Stimulated activated CD8-positive, alpha-beta memory T cell treated with anti-CD3 and anti-CD28 coated beads, Interleukin-4, amount 100 ng/mL, for 1 hour (primary cell): Measurements from ENCODE around the gene XPR1.

Experiments used
- DNase-seq, 2 donors: peaks; one replicate each; pipeline ENCODE4 v3.0.0-alpha.2; 2020; ENCODE audit warnings: low read depth in 2 of 2, low spot score in 1 of 2

Gene XPR1

DNA sequence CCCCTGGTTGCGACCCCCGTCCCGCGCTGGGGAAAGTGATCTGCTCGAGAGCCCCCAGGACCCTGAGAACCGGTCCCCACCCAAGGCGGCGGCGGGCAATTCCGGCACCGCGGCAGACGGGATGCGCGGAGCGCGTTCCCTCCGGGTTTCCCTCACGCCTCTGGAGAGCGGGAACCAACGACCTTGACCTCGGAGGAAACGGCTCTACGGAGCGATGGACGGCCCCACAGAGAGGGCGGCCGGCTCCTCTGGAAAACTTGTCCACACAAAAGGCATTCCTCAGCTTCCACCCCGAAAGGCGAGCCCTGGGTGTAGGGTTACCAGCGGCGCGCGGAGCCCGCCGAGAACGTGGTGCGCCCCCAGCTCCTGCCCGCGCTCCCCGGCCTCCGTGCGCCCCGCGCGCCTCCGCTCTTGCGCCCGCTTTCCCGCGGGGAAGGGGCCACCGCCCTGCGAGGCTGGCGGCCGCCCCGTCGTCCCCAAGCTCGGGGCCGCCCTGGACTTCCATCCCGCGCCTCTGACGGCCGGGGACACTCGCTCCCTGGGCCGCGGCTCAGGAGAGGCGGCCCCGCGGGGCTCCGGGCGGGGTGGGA lies 280.5 kb downstream of the XPR1 start:
- no peak for DNase-seq

GRCh38 chr1:180912801-180913565 lies 281.2 kb downstream of the XPR1 start, which contains the start of gene KIAA1614:
Gene KIAA1614 (plus strand): TSS chr1:180912897. CDS start chr1:180913244, 347 bp downstream.
- no peak for DNase-seq

- DNase-seq: no peak
These were observed 283.7 kb downstream of the XPR1 start for GRCh38 chr1:180915426-180915965.

DNA sequence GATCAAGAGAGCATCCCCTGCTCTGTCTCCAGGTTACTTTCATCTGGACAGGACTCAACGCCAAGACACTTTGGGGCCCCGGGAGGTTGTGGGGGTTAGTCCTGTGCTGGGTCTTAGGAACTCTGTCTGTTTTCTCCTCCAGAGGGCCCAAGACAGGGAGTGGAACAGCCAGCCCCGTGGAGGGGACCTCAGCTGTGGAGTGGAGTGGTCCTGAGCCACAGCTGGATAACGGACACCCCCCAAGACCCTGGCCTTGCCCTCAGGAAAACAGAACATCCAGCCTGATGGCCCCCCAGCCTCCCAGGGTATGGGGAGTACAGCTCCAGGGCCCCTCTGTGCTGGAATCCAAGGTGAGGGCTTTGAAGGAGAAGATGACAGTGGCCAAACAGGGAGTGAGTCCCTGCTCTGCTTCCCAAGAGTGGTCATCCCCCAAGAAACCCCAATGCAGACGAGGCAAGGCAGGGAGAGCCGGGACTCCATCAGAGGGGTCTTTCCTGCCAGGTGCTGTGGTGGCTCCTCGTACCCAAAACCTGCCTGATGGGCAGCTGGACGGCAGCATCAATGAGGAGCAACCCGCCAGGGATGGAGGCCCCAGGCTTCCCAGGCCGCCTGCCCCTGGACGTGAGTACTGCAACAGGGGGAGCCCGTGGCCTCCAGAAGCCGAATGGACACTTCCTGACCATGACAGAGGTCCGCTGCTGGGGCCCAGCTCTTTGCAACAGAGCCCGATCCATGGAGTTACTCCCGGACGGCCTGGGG lies 284.4 kb downstream of the XPR1 start:
- DNase-seq: no peak

DNA sequence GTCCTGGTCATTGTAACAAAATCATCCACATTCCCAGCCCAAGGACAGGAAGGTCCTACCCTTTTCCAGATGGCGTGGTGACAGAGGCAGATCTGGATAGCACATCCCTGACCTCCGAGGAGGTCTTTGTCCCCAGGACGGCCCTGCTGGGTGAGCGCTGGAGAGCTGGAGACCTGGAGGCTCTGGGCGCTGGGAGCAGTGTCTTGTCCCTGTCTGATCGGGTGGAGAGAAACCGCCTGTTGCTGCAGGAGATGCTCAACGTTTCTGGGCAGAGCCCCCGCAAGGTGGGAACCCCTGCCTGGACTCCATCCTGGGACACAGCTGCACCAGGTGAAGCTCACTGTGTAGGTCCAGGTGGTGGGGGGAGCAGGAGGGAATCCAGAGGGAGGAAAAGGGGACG lies 284.9 kb downstream of the XPR1 start:
- DNase-seq: no peak

DNA sequence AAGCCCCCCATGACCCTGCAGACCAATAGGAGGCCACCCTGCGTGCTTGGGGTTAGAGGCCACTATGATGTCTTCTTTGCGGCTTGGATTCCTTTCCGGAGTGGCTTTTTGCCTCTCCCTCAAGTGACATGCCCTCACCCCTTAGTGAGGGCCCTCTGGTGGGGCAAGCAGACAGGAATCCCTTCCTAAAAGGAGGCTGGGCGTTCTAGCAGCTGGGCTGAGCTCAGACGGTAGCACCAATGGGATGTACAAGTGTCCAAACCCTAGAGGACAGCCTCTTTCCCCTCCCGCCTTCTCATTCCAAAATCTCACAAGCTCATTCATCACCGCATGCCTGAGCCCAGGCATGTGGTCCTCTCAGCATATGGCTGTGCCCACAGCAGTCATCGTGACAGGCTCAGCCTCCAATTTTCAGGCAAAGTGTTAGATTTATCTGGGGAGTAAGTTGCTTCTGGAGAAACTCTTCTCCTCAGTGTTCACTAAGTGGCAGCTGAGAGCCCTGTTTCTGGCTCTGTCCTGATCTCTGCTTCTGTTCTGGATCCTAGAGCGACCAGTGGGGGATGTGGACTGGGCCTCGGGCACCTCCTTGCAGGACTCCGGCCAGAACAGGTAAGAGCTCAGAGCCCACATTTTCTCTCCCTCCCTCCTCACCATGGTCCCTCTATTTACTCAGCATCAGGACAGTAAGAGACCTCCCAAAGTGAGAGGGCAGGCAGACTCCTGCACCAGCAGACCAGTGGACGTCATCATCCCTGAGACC lies 285.7 kb downstream of the XPR1 start:
- DNase-seq: no peak

DNA sequence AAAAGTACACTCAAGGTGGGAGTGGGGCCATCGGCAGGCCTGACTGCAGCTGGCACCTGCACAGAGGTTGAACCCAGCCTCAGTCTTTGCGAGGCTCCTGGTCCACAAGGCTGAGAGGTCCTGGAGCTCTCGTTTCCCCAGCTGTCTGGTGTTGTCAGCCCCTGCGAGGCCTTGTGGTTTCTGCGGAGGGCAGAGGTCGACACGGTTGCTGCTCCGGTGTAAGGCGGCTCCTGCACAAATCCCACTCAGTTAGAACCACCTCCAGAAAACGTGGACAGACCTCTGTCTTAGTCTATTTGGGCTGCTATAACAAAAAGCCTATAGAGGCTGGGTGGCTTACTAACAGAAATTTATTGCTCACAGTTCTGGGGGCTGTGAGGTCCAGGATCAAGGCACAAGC lies 286.7 kb downstream of the XPR1 start:
- DNase-seq: no peak

GRCh38 chr1:180919183-180919700 lies 287.4 kb downstream of the XPR1 start:
- no peak for DNase-seq

- no peak for DNase-seq
These were observed 288.4 kb downstream of the XPR1 start for GRCh38 chr1:180920193-180920592.

GRCh38 chr1:180920702-180921101 lies 288.9 kb downstream of the XPR1 start:
- DNase-seq: no peak

GRCh38 chr1:180921386-180921785 lies 289.6 kb downstream of the XPR1 start:
- DNase-seq: no peak

GRCh38 chr1:180921891-180922630 lies 290.2 kb downstream of the XPR1 start:
- DNase-seq: no peak

DNA sequence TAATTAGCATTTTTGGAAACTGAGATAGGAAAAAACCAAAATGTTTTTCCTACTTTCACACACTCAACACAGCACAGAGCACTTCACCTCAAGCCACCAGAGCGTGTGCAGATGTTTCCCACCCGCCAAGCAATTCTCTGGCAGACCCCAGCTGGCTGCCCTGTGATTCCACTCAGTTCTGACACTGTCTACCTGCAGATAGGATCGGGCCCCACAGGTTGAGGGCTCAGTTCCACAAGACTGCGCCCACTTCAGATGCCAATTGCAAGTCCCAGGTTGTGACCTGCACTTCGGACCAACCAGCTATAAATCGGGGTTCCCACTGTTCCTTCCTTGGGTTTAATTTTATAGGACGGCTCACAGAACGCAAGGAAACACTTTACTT lies 290.8 kb downstream of the XPR1 start:
- no peak for DNase-seq

DNA sequence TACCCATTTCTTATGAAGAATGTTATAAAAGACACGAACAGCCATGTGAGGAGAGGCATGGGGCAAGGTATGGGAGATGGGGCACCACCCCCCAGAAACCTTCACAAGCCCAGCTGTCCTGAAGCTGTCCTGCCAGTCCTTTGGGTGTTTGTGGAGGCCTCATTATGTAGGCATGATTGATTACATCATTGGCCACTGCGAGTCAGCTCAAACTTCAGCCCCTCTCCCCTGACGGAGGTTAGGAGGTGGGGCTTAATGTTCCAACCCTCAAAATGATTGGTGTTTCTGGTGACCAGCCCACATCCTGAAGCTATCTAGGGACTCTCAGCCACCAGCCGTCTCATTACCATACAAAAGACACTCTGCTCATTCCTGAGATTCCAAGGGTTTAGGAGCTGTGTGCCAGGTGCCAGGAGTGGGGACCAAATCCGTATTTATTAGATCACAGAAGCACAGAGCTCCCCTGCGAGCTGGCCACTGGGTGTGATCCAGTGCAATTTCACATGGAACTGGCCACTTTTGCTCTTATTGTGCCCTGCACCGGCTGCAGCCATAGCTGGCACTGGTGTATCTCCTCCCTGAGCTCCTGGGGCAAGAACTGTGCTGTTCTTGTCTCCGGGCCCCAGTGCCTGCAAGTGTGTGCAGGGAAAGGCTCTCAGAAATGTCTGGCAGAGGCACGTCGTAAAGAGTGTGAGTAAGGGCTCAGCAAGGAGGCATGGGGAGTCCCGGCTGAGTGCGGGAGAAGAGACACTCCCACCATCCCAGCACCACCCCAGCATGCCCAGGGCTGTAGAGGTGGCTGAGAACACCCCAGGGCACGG lies 291.4 kb downstream of the XPR1 start:
- DNase-seq: no peak

GRCh38 chr1:180923887-180924286 lies 292.1 kb downstream of the XPR1 start:
- DNase-seq: no peak

- no peak for DNase-seq
These were observed 293.1 kb downstream of the XPR1 start for GRCh38 chr1:180924939-180925338.

GRCh38 chr1:180925471-180926051 lies 293.7 kb downstream of the XPR1 start:
- DNase-seq: no peak

GRCh38 chr1:180926164-180926981 lies 294.6 kb downstream of the XPR1 start:
- no peak for DNase-seq
